DLD1 (cell line): ENCODE measurements around the gene JAG1.

Experiments
- in situ Hi-C: cut with HindIII; loops from 2 replicates; pipeline ENCODE4 v1.10.0; 2017; ENCODE audit warnings: low sequenced_read_pairs

The JAG1 gene

DNA sequence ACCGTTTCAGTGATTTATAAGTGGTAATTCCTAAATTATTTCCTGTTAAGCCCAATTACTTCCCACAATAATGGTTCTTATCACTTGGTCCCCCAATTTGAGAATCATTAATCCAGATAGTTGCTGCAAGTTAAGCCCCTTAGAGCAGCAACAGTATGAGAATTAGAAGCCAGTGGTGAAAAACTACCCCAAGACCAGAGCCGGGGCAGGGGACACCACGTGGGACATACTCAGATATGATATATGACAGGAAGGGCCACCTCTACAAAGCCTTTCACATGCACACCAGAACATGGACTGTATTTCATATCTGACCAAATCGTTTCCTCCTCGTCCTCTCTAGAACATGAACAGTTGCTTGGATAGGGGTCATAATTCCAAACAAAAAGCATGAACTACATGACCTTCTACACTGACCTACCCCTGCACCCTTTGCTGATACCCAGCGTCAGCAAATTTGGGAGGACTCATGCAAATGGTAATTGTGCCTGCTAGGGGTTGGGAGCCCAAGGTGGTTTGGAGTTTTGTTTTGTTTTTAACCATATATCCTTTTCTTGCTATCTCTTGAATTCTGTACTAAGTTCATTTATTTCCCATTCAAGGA lies 3.9 kb downstream of the JAG1 start:
- in situ Hi-C loops = no loop called here

DNA sequence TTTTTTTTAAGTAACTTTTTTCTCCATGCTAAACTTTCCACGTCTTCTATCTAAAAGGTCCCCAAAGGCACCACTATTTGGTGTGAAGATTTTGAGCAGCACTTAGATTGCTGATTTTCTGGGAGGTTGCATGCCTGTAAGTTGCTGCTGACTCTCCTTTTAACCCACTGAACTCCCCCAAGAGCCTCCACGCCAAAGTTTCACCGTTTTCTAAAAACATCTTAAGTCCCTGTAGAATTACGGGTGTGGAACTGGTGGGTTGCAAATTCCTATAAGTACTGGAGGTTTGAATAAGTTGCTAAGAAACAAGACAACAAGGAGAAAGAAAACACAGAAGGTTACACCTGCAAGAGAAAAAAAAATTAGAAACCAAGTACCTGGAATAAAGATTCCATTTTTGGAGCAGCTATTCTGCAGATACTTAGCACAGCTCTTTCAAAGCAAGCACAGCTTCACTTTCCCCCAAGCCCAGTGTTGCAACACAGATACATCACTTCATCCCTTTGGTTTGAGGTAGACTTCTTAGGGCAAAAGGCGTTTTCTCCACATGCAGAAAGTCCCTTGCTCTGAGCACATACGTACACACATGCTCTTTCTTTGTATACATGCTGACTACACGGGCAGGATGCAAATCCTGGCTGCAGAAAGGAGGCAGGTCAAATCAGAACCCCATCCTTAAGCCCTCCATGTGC lies 5.0 kb downstream of the JAG1 start:
- in situ Hi-C loops = no loop called here

DNA sequence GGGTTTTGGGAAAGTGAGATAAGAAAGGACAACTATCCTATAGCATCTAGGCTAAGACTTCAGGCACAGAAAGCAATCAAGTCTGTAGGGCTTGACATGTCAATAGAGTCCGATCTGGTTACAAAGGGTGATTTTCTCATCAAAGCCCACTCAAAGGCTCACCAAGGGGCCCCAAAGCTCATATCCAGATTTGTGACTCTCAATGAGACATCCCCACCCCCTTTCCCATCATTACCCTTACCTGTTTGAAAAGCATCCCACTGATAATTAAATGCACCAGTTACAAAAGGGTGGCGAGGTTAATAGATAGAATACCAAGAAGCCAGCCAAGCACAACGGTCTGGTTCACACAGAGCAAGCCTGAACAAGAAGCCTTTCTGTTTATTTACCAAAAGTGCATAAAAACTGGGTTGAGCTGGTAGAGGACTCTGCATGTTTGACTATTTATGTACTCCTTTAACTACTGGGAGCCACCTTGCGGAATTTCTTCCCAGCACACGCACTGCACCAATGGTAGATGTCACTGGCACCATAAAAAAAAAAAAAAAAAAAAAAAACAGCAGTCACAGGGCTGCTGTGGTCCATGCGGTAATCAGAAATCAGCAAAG lies 6.1 kb downstream of the JAG1 start:
- in situ Hi-C loops = no loop called here

DNA sequence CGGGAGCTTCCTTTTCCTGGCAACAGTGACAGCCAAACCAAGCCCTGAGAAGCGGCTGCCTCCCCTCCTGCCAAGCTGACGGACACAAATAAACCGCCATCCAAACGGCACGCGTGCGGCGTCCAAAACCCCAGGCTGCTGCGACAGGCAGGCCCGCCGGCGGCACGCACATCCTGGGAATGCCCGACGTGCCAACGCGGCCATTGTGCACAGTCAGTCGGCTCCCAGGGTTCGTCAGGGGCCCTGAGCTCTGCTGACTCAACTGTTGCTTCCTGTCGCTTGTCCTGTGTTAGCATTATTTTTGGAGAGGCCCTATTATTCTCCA lies 6.8 kb downstream of the JAG1 start:
- in situ Hi-C loops = no loop called here

DNA sequence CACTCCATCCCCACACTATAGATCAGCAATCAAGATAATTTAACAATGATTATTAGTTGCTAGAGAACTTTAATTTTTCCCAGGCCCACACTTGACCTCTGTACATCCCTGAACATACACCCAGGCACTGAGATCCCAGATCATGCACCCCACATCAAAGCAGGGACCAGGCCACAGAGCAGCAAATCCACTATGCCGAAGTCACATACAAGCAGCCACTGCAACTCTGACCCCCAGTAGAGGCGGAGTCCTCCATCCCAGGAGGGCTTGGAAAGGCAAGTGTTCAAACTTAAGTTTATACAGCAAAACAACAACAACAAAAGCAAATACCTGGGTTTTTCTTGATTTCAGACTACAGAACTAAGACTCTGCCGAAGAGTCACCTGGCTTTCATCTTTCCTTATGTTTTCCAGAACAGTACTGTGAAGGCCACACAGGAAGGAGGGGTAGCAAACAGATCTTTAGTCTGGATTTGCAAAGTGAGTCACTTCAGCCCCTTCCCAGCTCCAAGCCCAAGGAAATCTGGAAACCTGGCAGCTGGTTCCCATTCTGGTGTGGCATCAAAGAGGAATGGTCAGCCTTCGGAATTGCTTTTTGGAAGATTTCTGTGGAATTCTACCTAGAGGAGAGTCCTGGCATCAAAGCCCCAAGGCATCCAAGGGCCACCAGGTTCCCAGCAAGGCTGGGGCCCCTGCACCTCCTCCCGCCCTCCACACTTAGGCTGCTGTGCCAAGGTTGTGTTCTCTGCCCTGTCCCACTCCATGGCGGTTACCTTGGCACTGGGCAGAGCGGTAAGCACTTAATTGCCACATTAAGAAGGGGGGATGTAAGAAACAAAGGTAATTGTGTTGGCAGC lies 7.3 kb downstream of the JAG1 start:
- in situ Hi-C loops = no loop called here

DNA sequence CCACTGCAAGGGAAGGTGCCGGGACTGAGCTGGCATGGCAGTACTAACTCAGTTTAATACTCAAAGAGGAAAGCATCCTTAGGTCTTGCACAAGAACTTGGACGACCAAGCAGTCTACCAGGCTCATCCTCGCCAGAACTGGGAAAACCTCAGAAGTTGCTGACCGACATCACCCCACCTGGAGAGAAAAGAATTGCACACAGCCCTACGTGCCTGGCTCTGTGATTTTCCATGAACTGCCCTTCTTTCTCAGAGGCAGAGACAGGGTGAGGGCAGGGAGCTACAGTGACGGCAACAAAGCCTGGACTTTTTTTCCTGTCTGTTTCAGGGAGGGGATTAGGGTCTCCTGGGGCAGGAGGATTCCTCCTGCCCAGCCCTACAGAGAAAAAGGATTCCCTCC lies 8.0 kb downstream of the JAG1 start:
- in situ Hi-C loops = no loop called here

DNA sequence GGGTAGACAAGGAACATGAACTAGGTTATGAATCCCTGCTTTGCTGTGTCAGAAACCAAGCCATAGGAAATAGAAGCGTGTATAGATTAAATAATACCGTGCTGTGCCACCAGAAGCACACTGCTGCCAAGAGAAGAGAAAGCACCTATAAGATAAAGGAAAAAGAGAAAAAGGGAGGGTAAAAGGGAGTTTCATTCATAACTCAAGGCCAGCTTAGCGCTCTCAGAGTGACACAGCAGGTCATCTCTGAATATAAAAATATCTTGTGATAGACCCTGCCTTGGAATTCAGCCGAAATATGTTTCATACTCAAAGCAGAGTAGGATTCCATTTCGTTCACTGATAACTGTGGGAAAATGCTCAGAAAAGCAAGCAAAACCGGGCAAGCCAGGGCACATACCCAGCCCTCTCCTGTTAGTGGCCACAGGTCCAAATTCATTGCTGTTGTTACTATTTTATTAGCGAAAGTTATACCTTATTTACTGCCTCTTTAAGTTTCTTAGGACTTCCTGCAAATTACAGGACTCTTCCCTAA lies 8.7 kb downstream of the JAG1 start:
- in situ Hi-C loops = no loop called here

DNA sequence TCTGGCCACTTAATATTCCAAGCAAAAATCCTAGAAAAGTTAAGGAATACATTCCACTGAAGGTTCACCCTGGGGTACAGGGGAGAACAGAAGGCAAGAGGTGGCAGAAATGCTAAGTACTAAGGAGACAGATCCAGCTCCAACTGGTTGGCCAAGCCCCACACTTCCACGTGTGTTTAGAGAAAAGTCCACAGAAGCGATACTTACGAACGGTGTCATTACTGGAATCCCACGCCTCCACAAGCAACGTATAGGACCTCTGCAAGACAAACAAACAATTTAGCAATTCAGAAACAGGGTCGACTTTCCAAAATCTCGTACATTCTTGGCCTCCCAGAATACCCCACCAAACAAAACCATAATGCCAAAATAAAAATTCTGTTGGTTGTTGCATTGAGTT lies 10.0 kb downstream of the JAG1 start:
- in situ Hi-C loops = no loop called here

DNA sequence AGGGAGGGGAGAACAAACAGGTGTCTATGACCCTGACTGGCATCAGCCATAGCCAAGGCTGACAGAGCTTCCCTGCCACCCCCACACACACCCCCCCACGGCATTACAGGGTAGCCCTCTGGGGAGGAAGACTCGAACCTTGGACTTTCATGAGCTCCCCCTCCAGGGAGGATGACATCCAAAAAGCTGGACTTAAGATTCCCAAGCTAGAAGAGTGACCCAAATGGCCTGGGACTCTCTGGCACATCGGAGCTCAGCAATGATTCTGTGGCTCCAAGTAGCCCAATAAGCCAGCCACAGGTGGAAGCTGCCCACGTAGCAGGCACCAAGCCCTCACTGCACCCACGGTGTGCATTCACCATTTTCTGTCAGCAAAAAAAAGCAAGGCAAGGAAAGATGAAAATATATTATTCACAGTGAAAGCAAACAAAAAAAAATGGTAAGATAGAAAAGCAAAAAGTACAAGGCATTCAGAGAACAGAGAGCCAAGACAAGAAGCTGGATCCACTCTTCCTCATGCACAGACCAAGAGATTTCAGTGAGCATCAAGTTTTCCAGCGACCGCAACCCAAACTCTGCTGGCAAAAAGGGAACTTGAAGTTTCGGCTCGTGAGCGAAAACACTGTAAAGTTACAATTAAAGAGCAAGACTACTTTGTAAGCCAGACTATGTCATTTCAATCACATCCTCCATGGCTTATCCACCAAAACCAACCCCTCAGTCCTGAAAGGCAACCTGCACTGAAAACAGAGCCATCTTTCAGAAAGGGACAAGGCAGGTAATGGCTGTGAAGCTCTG lies 10.9 kb downstream of the JAG1 start:
- in situ Hi-C loops = no loop called here

DNA sequence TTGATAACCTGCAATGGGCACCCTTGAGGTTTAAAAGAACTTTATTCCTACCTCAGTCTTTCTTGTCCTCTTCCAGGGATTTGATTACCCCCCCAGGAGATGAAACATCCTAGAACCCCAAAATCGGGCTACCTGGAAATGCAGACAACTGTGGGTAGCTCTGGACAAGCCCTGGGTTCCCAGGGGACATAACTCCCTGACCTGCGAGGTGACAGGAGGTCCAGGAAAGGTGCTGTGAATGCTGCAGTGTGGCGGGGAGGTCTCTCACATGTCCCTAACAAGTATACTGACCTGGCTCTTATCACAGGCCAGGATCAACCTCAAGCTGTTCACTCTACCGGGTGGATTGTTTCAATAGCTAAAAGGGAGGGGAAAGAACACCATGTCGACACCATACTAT lies 11.6 kb downstream of the JAG1 start:
- in situ Hi-C loops = no loop called here

DNA sequence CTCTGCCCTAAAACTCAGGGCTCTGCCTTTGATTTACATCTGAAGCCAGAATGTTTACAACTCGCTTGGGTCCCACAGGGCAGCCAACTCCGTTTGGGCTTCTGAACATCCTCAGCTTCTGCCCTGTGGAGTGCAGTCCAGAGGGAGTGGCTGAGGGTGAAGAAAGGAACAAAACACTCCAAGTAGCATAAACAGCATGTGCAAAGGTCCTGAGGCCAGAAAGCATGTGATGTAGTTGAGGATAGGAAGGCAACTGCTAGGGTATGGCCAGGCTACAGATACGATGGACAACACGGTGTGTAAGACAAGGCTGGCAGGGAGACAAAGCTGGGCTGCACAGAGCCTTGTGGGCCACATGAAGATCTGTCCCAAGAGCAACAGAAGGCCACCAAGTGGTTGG lies 12.5 kb downstream of the JAG1 start:
- in situ Hi-C loops = no loop called here

DNA sequence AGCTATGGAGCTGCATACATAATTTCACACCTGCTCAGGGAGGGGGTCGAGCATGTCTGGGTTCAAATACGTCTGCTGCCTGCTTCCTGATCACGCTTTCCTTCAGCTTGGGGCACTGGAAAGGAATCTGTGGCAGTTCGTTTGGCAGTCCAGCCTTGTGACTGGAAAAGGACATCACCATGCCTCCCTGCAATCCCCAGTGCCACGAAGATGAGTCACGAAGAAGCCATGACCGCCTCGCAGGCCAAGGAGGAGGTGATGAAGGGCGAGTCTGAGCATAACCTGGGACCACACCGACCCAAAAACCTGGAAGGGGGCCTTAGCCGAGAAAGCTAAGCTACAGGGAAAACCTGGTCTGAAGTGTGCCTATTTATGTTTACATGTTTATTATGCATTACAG lies 13.1 kb downstream of the JAG1 start:
- in situ Hi-C loops = no loop called here

DNA sequence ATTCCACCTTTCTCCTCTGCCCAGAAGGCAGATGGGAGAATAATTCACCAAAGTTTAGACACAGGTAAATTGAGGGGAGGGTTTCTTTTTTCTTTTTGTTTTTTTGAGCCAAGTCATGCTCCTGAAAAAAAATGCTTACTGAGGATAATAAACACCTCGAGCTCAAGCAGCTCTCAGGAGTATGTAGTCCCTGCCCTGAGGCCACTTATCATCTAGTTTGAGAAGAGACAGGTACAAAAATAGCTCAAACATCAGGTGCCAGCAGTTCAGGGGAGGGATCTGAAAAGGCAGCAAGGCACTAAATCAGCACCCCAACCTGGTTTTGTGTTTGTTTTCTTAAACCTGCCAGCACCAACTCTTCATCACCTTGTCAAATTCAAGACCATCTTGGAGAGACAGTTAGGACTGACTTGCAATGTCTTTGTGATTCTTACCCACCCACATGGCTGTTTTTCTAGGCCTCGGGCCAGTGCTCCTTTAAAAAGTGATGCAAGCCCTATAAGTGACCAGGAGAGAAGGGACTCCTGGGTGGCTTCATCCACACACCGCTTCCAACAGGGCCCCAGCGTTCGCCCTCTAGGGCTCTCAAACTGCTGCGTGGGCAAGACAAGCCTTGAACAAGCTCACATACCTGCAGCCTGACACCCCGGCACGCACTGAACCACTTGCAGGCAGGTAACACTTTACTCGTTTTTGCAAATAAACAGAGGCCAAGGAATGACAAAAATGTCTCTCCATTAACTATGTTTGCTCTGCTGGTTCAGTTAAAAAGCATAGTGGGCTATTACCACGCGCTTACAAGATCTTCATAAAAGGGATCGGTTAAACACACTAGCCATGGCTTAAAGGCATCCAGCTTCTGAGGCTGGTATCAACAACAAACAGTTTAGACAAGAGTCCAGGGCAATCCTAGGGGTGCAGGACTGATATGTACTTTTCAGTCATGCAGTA lies 13.9 kb downstream of the JAG1 start:
- in situ Hi-C loops = no loop called here

DNA sequence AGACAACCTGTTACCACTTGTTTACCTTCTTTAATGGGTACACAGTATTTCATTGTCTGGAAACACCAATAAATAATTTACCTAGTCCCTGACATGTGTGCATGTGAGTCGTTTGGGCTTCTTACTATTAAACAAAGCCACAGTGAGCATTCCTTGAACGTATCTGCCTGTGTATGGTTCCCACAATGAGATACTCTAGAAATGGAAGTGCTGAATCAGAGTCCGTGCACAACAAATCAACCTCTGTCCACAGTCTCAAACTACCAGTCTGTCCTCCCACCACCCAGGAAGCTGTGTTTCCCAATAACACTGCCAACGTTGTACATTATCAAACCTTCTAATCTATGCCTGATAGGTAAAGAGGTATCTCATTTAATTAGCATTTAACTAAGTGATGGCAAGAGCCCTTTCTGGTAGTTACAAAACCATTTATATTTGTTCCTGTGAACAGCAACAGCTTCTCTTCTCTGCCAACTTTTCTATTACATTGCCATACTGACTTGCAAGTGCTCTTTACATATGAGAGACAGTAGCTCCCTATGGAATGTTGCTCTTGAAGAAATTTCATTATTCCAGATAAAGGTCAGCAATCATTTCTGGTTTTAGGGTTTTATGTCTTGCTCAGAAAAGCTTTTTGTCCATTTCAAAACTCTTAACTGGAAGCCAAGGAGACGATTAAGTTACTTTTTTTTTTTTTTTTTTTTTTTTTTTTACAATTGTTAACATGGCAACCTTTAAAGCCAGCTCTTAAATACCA lies 14.7 kb downstream of the JAG1 start:
- in situ Hi-C loops = no loop called here

DNA sequence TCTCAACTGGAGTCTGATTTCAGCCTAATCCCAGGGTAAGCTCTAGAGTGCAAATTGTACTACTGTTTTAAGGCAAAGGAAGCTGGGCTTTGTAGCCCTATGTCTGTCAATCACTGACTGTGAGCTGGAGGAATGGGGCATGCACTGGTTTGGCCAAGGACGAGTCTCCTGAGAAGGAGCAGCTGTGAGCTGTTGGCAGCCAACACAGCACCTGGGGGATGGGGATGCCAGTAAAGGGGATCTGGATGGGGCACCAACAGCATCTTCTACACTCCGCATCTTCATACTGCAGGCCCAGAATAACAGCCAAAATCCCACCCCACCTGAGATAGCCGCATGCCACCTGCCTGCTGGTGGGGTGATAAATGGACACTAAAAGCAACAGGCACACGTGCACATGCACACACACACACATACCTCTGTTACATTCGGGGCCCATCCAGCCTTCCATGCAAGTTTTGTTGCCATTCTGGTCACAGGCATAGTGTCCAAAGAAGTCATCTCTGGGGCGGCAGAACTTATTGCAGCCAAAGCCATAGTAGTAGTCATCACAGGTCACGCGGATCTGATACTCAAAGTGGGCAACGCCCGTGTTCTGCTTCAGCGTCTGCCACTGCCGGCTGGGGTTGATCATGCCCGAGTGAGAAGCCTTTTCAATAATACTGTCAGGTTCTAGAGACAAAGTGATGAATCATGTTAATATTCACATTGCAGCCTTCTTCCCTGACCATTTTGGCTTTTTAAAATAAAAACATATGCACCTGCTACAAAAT lies 15.6 kb downstream of the JAG1 start:
- in situ Hi-C loops = no loop called here

DNA sequence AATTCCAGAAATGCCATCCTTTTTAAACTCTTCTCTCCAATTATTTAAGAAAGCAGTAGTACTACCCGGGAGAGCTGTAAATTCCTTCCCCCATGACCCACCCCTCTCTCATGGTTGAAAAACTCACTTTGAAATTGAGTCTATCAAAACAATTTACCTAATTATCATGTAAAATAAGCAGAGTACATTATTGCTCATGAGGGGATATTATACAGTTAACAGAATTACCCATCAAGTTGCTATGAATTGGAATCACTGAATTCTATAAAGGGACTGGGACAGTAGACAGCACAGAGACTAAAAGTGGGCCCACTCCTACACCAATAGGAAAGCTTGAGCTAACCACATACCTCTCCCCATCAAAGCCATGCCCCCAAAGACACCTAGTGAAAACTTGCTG lies 16.3 kb downstream of the JAG1 start:
- in situ Hi-C loops = no loop called here

DNA sequence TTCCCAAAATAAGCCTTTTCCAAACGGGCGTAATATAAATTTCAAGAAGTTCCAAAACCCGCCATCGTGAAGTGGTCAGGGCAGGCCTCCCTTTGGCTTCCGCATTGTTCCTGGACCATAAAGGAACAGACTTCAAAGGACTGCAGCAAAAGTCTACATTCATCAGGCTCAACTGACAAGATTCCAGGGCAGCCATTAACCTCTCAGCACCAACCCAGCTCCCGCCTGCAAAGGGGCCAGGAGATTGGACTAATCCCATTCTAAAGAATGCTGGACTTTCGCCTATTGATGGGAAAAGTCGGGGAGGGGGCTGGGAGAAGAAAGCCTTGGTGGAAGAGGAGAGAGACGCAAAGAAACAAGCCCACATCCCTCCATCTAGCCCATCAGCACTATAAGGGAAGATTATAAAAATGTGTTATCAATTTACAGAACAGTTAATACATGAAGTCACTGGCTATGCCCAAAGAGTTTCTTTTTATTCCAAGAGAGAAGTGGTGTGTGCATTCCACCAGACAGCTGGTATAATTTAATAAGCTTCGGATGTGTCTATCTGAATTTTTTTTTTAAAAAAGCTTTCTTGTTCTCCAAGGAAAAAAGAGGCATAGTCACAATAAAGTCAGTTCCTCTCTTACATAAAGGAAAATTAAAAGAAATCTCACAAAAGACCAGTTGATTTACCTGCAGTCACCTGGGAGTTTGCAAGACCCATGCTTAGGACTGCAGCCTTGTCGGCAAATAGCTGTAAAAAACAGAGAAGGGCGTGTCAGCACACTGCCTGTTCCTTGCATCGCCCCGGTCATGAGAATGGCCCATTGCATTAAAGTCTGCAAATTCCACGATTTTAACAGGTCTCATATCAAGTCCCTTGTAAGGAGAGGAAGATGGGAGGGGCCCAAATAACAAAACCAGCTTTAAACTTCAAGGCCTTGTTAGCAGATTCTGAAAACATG lies 17.8 kb downstream of the JAG1 start:
- in situ Hi-C loops = no loop called here
